Fibroblast of upper back skin (primary cell): ENCODE data around the gene ASCC2.
A peak's percentile ranks its signal among the peaks of the same experiment; 100 is the strongest.

ENCODE experiments used
- DNase-seq: peaks from one replicate; pipeline ENCODE4 v3.0.0-alpha.2; 2013

ASCC2 gene

GRCh38 chr22:29753808-29754657, 84.0 kb downstream of the ASCC2 start:
- no peak for DNase-seq

- no peak for DNase-seq
These were observed 86.4 kb downstream of the ASCC2 start for GRCh38 chr22:29751669-29752068.

- DNase-seq: no peak
These were observed 87.2 kb downstream of the ASCC2 start for GRCh38 chr22:29750559-29751538.

- no peak for DNase-seq
These were observed 88.0 kb downstream of the ASCC2 start for GRCh38 chr22:29750029-29750428.

- DNase-seq: no peak
These were observed 89.7 kb downstream of the ASCC2 start for GRCh38 chr22:29748248-29748893.

GRCh38 chr22:29747832-29748231, 90.2 kb downstream of the ASCC2 start:
- no peak for DNase-seq

- peak; percentile 42 for DNase-seq
These were observed 93.2 kb downstream of the ASCC2 start for GRCh38 chr22:29744902-29745301.

GRCh38 chr22:29742326-29742725, 95.7 kb downstream of the ASCC2 start:
- no peak for DNase-seq

- DNase-seq: no peak
These were observed 96.1 kb downstream of the ASCC2 start for GRCh38 chr22:29741926-29742325.

GRCh38 chr22:29740216-29740615, 97.9 kb downstream of the ASCC2 start:
- DNase-seq: no peak

- no peak for DNase-seq
These were observed 98.7 kb downstream of the ASCC2 start for GRCh38 chr22:29739346-29739875.
